Transverse colon (tissue), 4 donors: ENCODE results near the gene CHST15. TPM values are rescaled to one million over a fixed set of nuclear protein-coding genes. Genes with fewer than 3 reads are reported as not detected.

Experiments used
- DNase-seq: peaks from one replicate; pipeline ENCODE4 v3.0.0-alpha.2; 2019
- H3K27ac ChIP-seq, 4 donors: fragments of 200-600 bp; sonication (generic); 2 replicates each; pipeline ENCODE4 v1.5.1; 2016 to 2018; ENCODE audit warnings: inconsistent platforms in 4 of 4
- H3K27me3 ChIP-seq: fragments of 200-600 bp; sonication (generic); 2 replicates; pipeline ENCODE4 v1.5.1; 2017; ENCODE audit warnings: inconsistent platforms
- H3K36me3 ChIP-seq, 4 donors: fragments of 200-600 bp; sonication (generic); 2 replicates each; pipeline ENCODE4 v1.5.1; 2017 to 2019; ENCODE audit warnings: inconsistent platforms in 4 of 4
- H3K4me1 ChIP-seq, 4 donors: fragments of 200-600 bp; sonication (generic); 2 replicates each; pipeline ENCODE4 v1.5.1; 2017 to 2020; ENCODE audit warnings: inconsistent platforms in 4 of 4
- H3K4me3 ChIP-seq, 4 donors: fragments of 200-600 bp; sonication (generic); 1 replicate in 1 of 4; 2 replicates in 3 of 4; pipeline versions ENCODE4 v1.5.1 to v1.6.1; 2017 to 2019; ENCODE audit warnings: inconsistent platforms in 4 of 4
- H3K9me3 ChIP-seq, 2 donors: fragments of 200-600 bp; sonication (generic); 2 replicates each; pipeline ENCODE4 v1.5.1; 2017 to 2019; ENCODE audit warnings: inconsistent platforms in 2 of 2
- CTCF ChIP-seq, 5 experiments: fragments of 200-600 bp in 3 of 5; fragments of 450-650 bp in 2 of 5; sonication (generic) in 3 of 5; IDR thresholded peaks; 1 replicate in 2 of 5; 2 replicates in 3 of 5; pipeline ENCODE4 v1.5.1; 2016 to 2017; ENCODE audit warnings: antibody characterized with exemption in 5 of 5, inconsistent platforms in 3 of 5, mild to moderate bottlenecking in 2 of 5, moderate library complexity in 1 of 5
- EP300 ChIP-seq: sonication (generic); formaldehyde crosslinking; IDR thresholded peaks from one replicate; pipeline ENCODE4 v1.6.1; 2017; ENCODE audit warnings: antibody characterized with exemption, low read depth
- POLR2A ChIP-seq: fragments of 450-650 bp; IDR thresholded peaks from one replicate; pipeline ENCODE4 v1.6.1; 2016; ENCODE audit warnings: antibody characterized with exemption, mild to moderate bottlenecking, moderate library complexity
- POLR2AphosphoS5 ChIP-seq, 3 donors: sonication (generic); formaldehyde crosslinking; IDR thresholded peaks; one replicate each; pipeline ENCODE4 v1.6.1; 2016; ENCODE audit warnings: antibody characterized with exemption in 3 of 3
- WGBS, 2 donors: methylation state at CpG; one replicate each; pipeline ENCODE4 v1.1.5; 2018; ENCODE audit warnings: low coverage in 1 of 2; 5-methylcytosine and 5-hydroxymethylcytosine counted together
- in situ Hi-C, 4 donors: fragments of 200-750 bp; cut with MboI; loops; one replicate each; pipeline versions ENCODE4 v1.15.0 to v1.15.1; 2017; ENCODE audit warnings: low sequenced_read_pairs in 3 of 4, low pct_ligation_motif_present in 1 of 4, low pct_unique_long_range_greater_than_20kb in 1 of 4
- intact Hi-C: fragments of 100-400 bp; cut with DNase I; formaldehyde crosslinking; loops from one replicate; pipeline ENCODE4 v1.15.1; 2023; ENCODE audit warnings: low total_unique reads
- total RNA-seq, 4 donors: library from RNA; depleted of rRNA; stranded (reverse); fragments of >200 nt; gene quantifications; one replicate each; pipeline ENCODE4 v1.1.0, GENCODE V29; 2016

The CHST15 gene
- total RNA-seq, 4 donors from 2014 or later: 10.0 to 25.4 (median 16.0) TPM

DNA sequence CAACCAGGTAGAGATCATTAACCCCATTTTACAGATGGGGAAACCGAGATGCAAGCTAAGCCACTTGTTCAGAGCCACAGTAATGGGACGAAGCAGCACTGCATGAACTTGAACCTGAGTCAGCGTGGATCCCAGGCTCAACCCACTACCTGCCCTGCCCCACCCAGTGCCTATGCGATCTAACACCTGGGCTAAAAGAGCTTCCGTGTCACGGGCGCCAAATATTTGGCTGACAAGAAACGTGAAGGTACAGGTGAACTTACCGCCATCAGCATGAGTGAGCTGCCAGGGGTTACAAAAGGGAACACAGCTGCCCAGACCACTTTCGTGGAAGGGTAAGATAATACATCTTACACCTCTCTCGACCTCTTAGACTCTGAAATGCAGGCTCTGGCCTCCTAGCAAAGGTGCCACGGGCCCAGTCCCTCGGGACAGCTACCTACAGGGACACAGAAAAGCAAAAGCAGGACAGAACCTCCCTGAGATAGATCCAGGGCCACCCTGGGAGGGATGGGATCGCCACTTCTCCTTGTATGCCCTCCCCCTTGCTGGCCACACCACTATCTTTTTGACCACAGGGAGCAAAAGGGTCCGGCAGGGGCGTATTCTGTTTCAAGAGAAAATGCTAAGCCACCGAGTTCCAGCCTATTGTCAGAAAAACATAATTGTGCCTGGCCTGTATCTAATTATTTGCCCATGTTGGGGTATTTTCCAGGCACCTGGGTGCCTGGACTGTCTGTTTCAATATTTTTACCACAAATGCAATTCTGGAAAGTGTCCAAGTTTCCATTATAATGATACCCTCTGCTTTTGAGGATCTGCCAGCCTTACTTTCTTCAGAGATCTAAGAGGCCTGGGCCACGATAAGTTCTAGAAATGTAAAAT is 6.4 kb downstream of the CHST15 start:
- peak overlapping the region; percentile 33 to 94 (median 49) for H3K27ac ChIP-seq
- intact Hi-C loops: no loop called here
- TF ChIP-seq POLR2AphosphoS5 (IDR thresholded peaks at IDR 0.05) (no peak), EP300 (no peak), POLR2A (no peak), CTCF (IDR thresholded peaks at IDR 0.05) (no peak)

DNA sequence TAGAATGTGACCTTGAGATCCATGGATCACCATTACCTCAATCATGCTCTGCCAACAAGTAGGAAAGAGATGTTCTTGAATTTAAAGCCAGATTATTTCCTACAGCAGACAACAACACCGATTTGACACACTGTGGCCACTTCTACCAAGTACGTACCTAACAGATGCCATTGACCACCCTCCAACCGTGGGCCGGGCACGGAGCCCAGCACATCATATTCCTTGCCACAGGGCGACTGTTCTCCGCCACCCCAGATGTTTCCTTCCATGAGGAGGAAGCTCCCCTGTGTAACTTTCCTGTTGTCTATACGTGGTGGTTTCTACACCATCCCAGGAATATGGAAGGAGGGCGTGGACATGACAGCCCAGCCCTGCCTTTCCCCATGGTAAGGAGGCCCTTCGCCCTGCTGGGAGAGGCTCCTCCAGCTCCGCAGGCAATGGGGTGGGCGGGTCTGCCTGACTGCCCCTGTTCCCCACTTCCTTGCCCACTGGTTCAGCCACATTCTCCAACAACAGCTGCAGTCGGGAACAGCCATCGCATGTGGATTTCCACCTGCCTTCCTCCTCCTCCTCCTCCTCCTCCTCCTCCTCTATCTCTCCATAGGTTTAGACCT is 7.2 kb downstream of the CHST15 start:
- no peaks in the 10 kb centered on the region for H3K36me3 ChIP-seq
- TF ChIP-seq EP300: no peak
- no peak for TF ChIP-seq CTCF (IDR thresholded peaks at IDR 0.05)
- TF ChIP-seq POLR2AphosphoS5 (IDR thresholded peaks at IDR 0.05): no peak
- no peak for TF ChIP-seq POLR2A
- peaks cover 6% of the 10 kb centered on the region for H3K27me3 ChIP-seq
- in situ Hi-C loops: no loop called here
- peaks cover 18 to 60% (median 32%) of the 10 kb centered on the region in 4 donors for H3K4me1 ChIP-seq
- DNase-seq: no peak
- no peaks in the 10 kb centered on the region for H3K9me3 ChIP-seq
- H3K4me3 ChIP-seq: no peak overlapping the region
- intact Hi-C loops: no loop called here
- WGBS, 2 donors: 64 to 74% methylated on average over 3 to 14 of the region's 14 CpGs
- H3K27ac ChIP-seq: peak overlapping the region in 3 of 4 donors; percentile 7 to 60 (median 51)

More for the DNA sequence above, 6.4 kb downstream of the CHST15 start:
- in situ Hi-C loops: no loop called here
- no peak for DNase-seq
- Histone ChIP-seq H3K36me3 (no peaks in the 10 kb centered on the region), H3K27me3 (peaks cover 14% of the 10 kb centered on the region), H3K4me3 (no peak overlapping the region), H3K4me1 (peaks cover 18 to 63% (median 33%) of the 10 kb centered on the region in 4 donors), H3K9me3 (no peaks in the 10 kb centered on the region)
- 75 to 100% methylated on average over 3 to 18 of the region's 18 CpGs for WGBS, 2 donors

- Histone ChIP-seq H3K4me3 (no peak overlapping the region), H3K27ac (peak overlapping the region; percentile 7 to 60 (median 30)), H3K27me3 (peaks cover 3% of the 10 kb centered on the region), H3K4me1 (peaks cover 18 to 55% (median 31%) of the 10 kb centered on the region in 4 donors), H3K36me3 (no peaks in the 10 kb centered on the region), H3K9me3 (no peaks in the 10 kb centered on the region)
- in situ Hi-C loops: no loop called here
- TF ChIP-seq POLR2A (no peak), EP300 (no peak), CTCF (IDR thresholded peaks at IDR 0.05) (no peak), POLR2AphosphoS5 (IDR thresholded peaks at IDR 0.05) (no peak)
- WGBS, 2 donors: 82% methylated on average over 7 of the region's 7 CpGs; no CpG with 5 or more reads in 1 of the 2 donors
- intact Hi-C loops: no loop called here
- DNase-seq: no peak
These were observed 7.7 kb downstream of the CHST15 start for GRCh38 chr10:124085680-124086079.

- H3K4me3 ChIP-seq: no peak overlapping the region
- H3K27ac ChIP-seq: peak overlapping the region in 3 of 4 donors; percentile 6 to 60 (median 51)
- intact Hi-C loops: no loop called here
- peak; percentile 41 for DNase-seq
- H3K9me3 ChIP-seq: no peaks in the 10 kb centered on the region
- no peaks in the 10 kb centered on the region for H3K36me3 ChIP-seq
- no peaks in the 10 kb centered on the region for H3K27me3 ChIP-seq
- TF ChIP-seq POLR2AphosphoS5 (IDR thresholded peaks at IDR 0.05) (peak in 1 of 3 donors; percentile 25), CTCF (IDR thresholded peaks at IDR 0.05) (no peak)
- in situ Hi-C loops: no loop called here
- 62% methylated on average over 9 of the region's 9 CpGs; no CpG with 5 or more reads in 1 of the 2 donors for WGBS, 2 donors
- peaks cover 23 to 53% (median 32%) of the 10 kb centered on the region in 4 donors for H3K4me1 ChIP-seq
These were observed 8.7 kb downstream of the CHST15 start for GRCh38 chr10:124084708-124085107.
